Measurements from ENCODE around the gene PTH2.

PTH2 gene

DNA sequence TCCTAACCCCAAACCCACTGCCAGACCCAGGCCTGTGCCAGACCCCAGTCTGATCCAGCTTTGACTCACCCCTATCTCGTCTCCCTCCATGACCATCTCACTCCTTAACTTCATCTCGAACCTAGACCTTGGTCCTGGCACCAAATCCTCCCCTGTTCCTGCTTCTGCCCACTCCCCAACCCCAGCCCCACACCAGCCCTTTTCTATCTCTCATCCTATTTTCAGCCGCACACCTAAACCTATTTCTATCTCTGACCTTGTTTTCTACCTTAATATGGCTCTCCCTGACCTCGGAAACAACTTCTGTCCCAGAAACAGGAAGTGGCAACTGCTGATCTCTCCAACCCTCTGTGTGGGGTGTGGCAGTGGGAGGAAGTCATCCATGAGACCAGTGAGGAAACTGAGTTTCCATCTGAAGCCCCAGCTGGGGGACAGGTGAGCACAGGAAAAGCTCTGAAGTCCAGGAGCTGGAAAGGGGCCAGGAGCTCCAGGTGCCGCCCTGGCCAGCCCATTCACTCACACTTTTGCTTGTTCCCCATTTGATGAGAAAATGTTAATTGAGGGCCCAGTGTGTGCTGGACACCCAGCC is 13.7 kb downstream of the PTH2 start:
- DNase-seq = no peak

DNA sequence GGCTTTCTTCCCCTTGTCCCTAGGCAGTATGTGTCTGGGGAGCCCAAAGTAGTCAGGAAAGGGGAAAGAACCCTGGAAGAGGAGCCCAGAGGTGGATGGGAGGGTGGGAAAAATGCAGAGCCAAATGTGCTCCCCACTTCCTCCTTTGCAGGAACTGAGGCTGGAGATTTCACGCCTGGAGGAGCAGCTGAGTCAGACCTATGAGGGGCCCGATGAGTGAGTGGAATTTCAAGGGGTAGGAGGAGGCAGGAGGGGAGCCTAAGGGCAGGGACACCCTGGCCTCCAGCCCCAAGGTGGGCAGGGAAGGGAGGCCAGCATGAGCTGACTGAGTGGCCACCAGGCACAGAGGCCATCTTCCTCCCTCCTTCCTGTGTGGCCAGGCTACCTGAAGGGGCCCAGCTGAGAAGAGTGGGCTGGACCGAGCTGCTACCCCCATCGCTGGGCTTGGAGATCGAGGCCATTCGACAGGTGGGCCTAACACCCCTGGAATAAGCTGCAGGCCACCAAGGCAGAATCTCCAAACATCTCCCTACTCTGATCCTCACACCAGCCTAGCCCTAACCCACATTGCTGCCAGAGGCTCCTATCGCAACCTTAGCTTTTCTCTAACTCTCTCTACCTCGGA is 14.3 kb downstream of the PTH2 start:
- DNase-seq = no peak

DNA sequence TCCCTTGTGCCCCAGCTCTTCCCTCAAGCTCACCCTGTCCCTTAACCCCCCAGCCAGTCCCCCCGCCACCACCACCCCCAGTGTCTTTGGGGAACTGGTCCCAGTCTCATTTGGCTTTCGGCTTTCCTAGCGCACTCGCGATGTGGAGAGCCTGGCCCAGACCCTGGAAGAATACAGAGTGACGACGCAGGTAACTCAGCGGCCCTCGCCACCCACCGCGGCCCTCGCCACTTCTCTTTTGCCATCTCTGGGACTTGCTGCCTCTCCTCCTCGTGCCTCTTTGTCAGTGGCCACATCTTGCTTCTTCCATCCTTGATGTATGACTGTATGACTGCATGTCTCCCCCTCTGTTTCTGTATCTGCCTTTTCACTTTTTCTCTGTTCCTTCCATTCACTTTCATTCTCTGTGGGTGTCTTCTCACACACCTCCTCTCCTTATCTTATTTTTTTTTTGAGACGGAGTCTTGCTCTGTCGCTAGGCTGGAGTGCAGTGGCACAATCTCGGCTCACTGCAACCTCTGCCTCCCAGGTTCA is 15.7 kb downstream of the PTH2 start:
- DNase-seq = no peak

DNA sequence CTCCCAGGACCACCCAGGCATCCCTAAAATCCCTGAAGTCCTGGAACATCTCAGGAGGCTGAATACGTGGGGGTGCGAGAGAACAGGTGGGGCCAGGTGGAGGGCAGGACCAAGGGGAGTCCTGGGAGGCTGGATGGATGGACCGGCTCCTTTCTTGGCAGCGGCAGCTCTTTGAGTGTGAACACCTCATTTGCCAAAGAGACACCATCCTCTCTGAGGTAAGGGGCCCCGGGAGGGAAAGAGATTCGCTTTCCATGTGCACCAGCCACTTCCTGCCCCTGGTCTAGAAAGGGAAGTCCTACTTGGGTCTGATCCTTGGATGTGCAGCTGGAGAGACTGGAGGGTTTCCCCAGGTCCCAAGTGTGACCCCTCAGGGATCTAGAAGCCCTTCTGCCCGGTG is 16.2 kb downstream of the PTH2 start:
- DNase-seq = no peak

DNA sequence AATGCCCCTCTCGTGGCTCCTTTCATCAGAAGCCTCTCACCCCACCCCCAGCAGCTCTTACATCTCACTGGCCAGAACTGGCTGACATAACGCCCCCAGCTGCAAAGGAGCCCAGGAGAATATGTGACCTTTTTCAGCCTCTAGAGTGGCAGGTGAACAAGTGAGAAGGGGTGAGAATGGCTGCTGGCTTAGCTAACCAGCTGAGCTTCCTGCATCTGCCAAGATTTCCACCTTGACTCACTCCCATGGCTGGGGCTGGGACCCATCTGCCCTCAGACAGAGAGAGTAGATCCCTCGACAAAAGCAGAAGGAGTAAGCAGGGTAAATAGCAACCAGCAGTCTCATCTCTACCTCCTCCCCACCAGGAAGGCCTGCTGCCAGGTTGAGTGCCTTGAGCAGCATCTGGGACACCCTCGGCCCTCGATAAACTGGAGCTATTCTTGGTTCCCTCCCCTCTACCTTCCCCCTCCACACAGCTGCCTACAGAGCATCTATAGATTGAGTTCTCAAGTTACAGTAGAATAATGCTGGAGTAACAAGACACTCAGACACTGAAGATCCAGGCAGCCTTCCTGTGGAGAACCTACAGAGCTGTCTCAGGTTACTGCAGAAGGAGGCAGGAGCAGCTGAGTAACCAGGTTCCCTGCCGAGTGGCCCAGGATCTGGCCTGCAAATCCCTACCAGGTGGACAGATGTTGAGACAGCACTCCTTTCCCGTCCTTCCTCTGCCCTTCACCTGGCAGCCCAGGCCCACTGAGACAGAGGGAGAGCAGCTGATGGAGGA is 19.6 kb downstream of the PTH2 start:
- peak; percentile 96 for DNase-seq

DNA sequence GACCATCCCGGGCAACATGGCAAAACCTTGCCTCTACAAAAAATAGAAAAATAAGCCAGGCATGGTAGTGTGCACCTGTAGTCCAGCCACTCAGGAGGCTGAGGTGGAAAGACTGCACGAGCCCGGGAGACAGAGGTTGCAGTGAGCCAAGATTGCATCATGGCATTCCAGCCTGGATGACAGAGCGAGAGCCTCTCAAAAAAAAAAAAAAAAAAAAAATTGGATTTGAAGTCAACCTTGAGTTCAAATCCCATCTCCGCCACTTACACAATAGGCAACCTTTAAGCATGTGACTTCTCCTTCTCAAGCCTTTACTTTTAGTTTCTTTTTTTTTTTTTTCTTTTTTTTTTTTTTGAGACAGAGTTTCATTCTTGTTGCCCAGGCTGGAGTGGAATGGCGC is 23.2 kb downstream of the PTH2 start:
- DNase-seq = no peak

DNA sequence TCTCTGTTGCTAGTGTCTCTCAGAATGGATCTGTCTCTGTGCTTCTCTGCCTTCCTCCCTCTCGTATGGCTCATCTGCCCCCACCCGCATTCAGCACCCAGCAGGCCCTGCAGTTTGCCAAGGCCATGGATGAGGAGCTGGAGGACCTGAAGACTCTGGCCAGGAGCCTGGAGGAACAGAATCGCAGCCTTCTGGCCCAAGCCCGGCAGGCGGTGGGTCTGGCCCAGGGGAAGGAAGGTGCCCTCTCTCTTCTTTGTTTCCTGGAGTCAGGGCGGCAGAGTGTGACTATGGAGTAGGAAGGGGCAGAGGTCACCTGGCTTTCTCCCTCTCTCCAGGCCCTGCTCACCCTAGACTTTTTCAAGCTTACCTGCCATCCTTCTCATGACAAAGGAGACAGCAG is 24.3 kb downstream of the PTH2 start:
- no peak for DNase-seq

DNA sequence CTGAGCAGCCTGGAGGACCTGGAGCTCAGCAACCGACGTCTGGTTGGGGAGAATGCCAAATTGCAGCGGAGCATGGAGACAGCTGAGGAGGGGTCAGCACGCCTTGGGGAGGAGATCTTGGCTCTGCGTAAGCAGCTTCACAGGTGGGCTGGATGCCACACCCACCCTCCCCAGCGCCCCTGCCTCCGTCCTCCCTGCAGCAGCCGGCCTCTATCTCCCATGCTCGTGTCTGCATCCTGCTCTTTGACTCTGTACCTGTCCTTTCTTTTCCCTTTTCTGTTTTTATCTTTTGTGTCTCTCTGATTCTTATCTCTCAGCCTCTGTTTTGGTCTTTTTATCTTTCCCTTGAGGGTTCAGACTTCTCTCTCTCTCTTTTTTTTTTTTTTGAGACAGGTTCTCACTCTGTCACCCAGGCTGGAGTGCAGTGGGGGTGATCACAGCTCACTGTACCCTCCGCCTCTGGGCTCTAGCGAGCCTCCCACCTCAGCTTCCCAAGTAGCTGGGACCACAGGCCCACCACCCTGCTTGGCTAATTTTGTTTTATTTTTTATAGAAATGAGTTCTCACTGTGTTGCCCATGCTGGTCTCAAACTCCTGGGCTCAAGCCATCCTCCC is 25.1 kb downstream of the PTH2 start:
- DNase-seq = no peak

DNA sequence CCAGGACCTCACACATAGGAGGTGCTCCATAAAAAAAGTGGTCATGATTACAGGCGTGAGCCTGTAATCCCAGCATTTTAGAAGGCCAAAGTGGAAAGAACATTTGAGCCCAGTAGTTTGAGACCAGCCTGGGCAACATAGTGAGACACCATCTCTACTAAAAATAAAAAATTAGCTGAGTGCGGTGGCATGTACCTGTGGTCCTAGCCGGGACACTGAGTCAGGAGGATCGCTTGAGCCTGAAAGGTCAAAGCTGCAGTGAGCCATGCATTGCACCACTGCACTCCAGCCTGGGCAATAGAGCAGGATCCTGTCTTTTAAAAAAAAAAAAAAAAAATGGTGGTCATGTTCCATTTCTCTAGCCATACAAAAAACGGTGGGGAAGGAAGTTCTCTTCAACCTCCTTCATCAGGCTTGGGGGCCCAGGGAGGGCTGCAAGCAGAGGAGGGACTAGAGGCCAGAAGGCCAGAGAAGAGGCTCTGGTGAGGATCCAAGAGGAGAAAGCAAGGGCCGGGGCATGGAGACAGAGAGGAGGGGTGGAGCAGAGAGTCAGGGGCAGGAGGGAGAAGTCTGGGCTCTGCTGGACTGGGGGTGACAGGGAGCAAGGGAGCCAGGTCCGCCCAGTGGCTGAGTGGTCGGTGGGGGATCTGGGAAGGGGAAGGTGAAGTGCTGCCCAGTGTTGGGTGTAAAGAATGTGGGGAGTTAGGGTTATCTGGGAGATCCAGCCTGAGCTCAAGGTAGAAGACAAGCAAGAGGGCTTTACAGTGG is 26.3 kb downstream of the PTH2 start:
- DNase-seq = no peak

DNA sequence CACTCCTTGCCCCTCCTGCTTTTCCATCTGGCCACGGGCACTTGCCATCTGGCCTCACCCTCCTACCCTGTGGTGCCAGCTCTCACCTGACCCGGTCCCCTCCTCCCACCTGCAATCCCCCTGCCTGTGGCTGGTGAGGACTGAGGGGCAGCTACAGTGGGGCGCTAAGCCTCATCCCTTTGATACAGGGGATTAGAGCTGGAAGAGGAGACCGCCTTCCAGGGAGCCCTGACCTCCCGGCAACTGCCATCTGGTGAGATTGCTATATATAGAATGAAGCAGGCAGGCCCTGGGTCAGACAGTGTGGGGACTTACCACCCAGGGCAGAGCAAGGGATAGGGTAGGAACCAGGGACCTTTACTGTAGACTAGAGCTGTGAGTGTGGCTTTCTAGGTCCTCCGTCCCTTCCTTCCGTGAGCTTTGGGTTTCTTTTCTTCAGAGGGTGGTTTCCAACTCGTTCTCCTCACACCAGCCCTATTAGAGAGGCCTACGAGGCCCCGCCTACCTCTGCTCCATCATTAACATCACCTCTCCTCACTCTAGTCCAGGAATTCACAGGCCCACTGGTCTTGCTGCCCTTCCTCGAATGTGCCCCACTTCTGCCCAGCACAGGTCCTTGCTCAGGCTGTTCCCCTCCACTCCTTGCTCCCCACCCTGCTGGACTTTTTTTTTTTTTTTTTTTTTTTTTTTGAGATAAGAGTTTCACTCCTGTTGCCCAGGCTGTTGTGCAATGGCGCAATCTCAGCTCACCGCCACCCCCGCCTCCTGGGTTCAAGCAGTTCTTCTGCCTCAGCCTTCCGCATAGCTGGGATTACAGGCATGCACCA is 27.4 kb downstream of the PTH2 start:
- no peak for DNase-seq

DNA sequence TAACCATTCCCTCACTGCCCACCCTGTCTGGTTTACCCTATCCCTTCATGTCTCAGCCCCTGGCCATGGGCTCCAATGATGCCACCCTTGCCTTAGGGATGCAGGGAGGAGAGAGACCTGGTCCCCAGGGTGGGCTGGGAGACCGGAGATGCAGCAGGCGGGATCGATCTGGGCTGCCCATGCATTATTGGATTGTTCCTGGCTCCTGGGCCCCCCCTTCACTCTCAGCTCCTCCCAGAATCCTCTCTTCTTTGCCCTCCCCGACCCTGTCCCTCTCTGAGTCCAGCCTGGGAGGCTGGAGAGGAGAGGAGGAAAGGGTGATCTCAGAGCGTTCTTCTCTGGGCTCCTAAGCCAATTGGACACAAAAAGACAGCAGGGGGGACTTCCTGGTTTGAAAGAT is 29.4 kb downstream of the PTH2 start:
- DNase-seq = no peak

DNA sequence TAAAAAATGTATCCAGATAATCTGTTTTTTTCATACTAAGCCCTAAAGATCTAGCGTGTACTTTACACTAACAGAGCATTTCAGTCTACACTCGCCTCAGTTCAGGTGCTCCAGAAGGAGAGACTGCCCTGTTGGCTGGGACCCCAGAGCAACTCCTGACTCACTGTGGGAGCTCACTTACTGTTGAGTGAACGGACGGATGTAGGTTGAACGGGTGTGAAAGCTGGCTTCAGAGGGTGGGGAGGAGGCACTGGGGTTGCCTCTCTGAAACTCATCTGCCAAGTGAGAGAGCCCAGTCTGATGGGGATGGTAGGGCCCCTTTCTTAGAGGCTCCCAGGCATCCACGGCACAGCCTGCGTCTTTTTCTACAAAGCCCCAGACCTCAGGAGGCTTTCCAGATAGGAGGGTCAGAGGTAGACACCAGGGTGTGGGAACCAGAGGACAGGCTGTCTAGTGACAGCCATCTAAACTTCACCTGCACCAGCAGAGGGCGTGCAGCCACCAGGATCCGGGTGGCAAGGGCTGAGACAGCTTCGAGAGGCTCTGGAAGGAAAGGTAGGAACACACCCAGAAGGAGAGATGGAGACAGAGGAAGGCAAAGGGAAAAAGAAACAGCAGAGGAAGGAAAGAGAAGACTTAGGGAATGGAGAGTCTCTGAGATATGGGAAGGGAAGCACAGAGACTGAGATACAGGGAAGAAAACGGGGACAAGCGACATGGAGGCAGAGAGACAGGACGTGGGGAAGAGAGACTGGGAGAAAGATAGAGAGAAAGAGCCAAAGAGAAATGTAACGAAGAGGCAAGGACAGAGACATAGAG is 31.5 kb downstream of the PTH2 start:
- DNase-seq = peak; percentile 73

DNA sequence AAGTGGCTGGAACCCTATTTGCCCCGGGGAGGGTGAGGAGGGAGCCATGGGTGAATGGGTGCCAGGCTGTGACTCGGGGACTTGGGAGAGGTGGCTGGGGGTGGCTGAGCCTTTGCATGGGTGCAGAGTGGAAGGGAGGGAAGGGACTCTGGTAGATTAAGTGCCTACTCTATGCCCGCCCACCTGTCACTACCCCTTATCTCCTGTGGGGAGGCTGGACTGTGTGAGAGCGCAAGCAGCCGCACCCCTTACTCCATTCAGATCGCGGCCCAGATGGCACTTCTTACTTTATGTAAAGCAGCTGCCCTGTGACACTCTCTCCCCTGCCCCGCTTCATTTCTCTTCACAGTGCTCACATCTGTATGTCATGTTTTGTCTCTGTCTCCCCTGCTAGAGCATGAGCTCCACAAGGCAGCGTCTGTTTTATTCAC is 32.3 kb downstream of the PTH2 start:
- DNase-seq = no peak

DNA sequence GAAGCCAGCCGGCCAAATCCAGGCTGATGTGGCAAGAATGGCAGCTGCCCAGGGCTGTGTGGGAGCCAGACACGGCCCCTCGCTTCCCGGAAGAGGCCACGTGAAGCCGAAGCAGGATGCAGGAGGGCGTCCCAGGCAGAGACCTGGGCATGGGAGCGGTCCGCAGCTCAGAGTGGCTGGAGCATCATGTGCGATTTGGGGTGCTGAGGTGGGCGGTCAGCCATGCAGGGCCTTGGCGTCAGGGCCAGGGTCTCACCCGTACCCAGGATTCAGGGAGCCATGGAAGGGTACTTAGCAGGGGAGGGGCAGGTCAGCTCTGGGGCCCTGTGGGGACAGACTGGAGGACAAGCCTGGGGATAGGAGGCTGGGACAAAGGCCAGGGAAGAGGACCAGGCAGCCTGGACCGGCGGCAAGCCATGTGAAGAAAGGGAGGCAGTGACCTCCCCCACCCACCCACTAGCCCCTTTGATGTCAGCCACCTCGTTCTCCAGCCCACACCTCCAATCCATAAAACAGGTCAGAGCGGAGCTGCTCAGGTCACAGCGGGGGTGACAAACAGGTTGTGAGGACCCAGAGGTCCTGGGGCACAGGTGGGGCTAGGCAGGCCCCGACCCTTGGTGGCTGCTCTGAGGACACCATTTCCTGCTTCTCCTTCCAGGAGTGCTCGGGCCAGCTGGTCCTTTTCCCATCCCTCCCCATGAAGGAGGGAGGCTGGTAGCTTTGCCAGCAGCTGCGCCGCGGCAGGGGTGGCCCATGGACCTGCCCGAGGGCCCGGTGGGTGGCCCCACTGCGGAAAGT is 32.9 kb downstream of the PTH2 start:
- no peak for DNase-seq

DNA sequence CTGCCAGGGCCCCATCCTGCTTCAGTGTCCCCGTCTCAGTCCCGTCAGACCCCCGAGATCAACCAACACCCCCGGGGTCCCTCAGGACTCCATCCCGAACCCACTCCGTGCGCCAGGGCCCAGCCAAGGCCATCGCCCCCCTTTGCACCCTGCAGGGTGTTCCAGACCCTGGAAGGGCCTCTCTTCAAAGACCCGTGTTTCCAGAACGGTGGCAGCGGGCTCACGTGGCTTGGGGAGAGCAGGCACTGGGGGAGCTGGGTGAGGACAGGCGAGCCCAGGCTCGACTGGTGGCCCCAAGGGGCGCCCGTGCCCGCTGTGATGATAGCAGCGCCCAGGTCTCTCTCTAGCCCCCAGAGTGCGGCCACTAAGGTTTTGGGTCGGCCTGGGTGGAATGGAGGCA is 33.8 kb downstream of the PTH2 start:
- DNase-seq = no peak

DNA sequence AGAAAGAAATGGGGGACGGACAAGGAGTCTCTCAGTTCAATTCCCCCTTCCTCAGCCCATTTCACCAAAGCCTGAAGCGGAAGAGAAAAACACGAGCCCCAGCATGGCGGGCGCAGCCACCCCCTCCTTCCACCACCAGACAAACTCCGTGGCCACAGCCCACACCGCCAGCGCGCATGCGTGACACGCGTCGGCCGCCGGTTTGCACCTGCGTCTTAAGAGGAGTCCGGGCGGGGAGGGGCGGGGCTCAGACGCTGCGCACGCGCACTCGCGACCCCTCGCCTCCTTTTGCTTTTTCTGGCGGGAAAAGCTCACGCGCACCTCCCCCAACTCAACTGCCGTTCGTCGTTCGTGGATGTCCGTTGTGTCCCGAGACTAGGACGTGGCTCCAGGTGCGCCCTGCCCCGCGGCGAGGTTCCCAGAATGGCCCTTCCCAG is 35.3 kb downstream of the PTH2 start, which contains the start of gene KASH5:
KASH5 (plus strand) TSS at position 314 of the 437 bp plus-strand sequence. CDS start 2,635 bp downstream, outside the sequence.
- DNase-seq = peak; percentile 30

DNA sequence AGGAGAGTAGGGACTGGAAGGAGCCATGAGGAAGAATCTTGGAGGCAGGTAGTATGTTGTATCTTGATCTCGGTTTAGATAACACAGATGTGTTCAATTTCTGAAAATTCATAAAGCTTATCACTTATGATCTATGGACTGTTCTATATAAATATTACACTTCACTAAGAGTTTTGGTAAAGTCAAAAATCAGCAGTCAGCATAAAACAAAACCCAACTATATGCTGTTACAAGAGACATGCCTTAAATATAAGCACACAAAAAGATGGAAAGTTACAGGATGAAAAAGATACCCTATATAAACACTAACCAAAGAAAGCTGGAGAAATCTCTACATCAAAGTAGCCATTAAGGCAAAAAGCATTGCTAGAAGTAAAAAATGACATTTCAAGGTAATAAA is 39.6 kb downstream of the PTH2 start:
- no peak for DNase-seq

DNA sequence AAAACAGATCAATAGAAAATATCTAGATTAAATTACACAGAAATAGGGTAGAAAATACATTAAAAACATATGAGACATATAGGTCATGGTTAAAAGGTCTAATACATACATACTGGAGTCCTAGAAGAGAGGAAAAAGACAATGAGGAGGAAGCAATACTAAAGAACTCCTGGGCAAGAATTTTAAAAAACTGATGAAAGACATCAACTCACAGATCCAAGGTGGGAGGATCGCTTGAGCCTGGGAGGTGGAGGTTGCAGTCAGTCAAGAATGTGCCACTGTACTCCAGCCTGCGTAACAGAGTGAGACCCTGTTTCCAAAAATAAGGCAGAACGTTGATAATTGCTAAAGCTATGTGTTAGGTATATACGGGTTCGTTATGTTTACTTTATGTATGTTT is 40.6 kb downstream of the PTH2 start:
- DNase-seq = no peak

DNA sequence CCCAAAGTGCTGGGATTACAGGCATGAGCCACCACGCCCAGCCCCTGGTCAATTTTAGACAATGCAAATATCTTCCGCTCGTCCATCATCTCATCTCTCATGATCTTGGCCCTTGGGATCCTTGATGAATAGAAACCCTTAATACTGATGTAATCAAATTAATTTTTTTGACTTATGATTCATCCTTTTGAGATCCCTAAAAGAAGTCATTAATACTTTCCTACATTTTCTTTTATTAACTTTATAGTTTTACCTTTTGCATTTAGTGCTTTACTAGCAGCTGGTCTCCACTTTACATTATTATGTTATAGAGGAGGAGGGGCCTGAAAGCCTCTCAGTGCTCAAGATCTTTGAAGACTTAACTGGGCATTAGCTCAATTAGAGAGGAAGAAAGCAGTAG is 42.9 kb downstream of the PTH2 start:
- DNase-seq = no peak

DNA sequence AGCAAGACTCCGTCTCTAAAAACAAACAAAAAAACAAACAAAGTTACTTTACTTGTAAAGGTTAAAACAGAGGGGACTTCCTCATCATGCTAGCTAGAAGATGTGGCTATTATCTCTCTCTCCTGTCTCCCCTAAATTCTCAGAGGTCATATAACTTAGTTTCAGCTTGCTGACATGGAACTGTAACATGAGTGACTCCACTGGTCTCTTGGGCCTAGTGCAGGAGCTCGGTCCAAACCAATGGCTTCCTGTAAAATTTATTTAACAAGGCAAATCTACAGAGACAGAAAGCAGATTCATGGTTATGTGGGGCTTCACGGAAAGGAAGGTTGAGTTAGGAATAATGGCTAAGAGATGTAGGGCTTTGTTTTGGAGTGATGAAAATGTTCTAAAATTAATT is 44.7 kb downstream of the PTH2 start:
- DNase-seq = no peak
